LNCaP clone FGC (cell line): ENCODE results near the gene MEIS3.
"Not testable (repeated sequence)": the region's sequence is repeated elsewhere in the genome, so short reads cannot be mapped to it uniquely, and the experiment has no call there.

Experiments used
- DNase-seq: peaks from one replicate; pipeline ENCODE4 v3.0.0-alpha.2; 2011; ENCODE audit warnings: low read depth
- H3K4me3 ChIP-seq: 2 replicates; pipeline ENCODE4 v1.5.1; 2011; ENCODE audit warnings: mild to moderate bottlenecking, low read depth, low read length, control low read depth
- CTCF ChIP-seq: IDR thresholded peaks from 2 replicates; pipeline ENCODE4 v1.5.1; 2012; ENCODE audit warnings: mild to moderate bottlenecking; ENCODE audit not compliant: control insufficient read depth, insufficient read depth; ENCODE audit errors: extremely low read depth

MEIS3 gene

GRCh38 chr19:47391510-47392223 is 27.7 kb downstream of the MEIS3 start:
- peak; percentile 60 for TF ChIP-seq CTCF
- DNase-seq = peak; percentile 3
- H3K4me3 ChIP-seq = no peak overlapping the region

GRCh38 chr19:47390533-47391488 is 28.5 kb downstream of the MEIS3 start:
- TF ChIP-seq CTCF = no peak
- no peak for DNase-seq

GRCh38 chr19:47389150-47389556 is 30.2 kb downstream of the MEIS3 start:
- TF ChIP-seq CTCF = no peak
- no peak for DNase-seq
- H3K4me3 ChIP-seq = no peak overlapping the region

More at GRCh38 chr19:47390533-47391488, 28.5 kb downstream of the MEIS3 start:
- H3K4me3 ChIP-seq = no peak overlapping the region

GRCh38 chr19:47388721-47389120 is 30.6 kb downstream of the MEIS3 start:
- not testable (repeated sequence) for H3K4me3 ChIP-seq, DNase-seq

- H3K4me3 ChIP-seq, DNase-seq: not testable (repeated sequence)
Observed at GRCh38 chr19:47387623-47388022, 31.7 kb downstream of the MEIS3 start.

- H3K4me3 ChIP-seq, DNase-seq: not testable (repeated sequence)
Observed at GRCh38 chr19:47386582-47386981, 32.7 kb downstream of the MEIS3 start.

- not testable (repeated sequence) for DNase-seq, H3K4me3 ChIP-seq
Observed at GRCh38 chr19:47384533-47384932, 34.8 kb downstream of the MEIS3 start.

- not testable (repeated sequence) for DNase-seq, H3K4me3 ChIP-seq
Observed at GRCh38 chr19:47383890-47384289, 35.4 kb downstream of the MEIS3 start.

- TF ChIP-seq CTCF = no peak
- DNase-seq = no peak
- H3K4me3 ChIP-seq = no peak overlapping the region
Observed at GRCh38 chr19:47381653-47382279, 37.6 kb downstream of the MEIS3 start.
